Measurements from ENCODE around the gene LARGE1. TPM values are rescaled to one million over a fixed set of nuclear protein-coding genes. Genes with fewer than 3 reads are reported as not detected.

LARGE1 gene
- total RNA-seq, 2 donors from 2014 or later = 29.5 to 42.1 TPM

- Histone ChIP-seq H3K4me1 (ENCODE audit: control insufficient read depth in 1 of 2, low read depth in 2 of 2) (peaks cover 9 to 11% of the 10 kb centered on the region in 2 donors), H3K4me3 (no peak overlapping the region), H3K9me3 (peaks cover 11% of the 10 kb centered on the region), H3K27ac (no peak overlapping the region), H3K27me3 (replicated peaks; ENCODE audit: insufficient read depth) (no peaks in the 10 kb centered on the region), H3K36me3 (no peaks in the 10 kb centered on the region)
- ATAC-seq (ENCODE audit: insufficient number of reproducible peaks, low FRiP score, low read depth) (no peak), DNase-seq (ENCODE audit: low spot score) (no peak)
- TF ChIP-seq, protein P1, sequence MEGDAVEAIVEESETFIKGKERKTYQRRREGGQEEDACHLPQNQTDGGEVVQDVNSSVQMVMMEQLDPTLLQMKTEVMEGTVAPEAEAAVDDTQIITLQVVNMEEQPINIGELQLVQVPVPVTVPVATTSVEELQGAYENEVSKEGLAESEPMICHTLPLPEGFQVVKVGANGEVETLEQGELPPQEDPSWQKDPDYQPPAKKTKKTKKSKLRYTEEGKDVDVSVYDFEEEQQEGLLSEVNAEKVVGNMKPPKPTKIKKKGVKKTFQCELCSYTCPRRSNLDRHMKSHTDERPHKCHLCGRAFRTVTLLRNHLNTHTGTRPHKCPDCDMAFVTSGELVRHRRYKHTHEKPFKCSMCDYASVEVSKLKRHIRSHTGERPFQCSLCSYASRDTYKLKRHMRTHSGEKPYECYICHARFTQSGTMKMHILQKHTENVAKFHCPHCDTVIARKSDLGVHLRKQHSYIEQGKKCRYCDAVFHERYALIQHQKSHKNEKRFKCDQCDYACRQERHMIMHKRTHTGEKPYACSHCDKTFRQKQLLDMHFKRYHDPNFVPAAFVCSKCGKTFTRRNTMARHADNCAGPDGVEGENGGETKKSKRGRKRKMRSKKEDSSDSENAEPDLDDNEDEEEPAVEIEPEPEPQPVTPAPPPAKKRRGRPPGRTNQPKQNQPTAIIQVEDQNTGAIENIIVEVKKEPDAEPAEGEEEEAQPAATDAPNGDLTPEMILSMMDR (IDR thresholded peaks at IDR 0.05) = no peak
These were observed 134.8 kb downstream of the LARGE1 start for GRCh38 chr22:33785283-33785968.

- no peak overlapping the region for H3K4me3 ChIP-seq
- H3K4me1 ChIP-seq (ENCODE audit: control insufficient read depth in 1 of 2, low read depth in 2 of 2) = peaks cover 9 to 11% of the 10 kb centered on the region in 2 donors
- H3K27me3 ChIP-seq (replicated peaks; ENCODE audit: insufficient read depth) = no peaks in the 10 kb centered on the region
- H3K36me3 ChIP-seq = no peaks in the 10 kb centered on the region
- H3K9me3 ChIP-seq = no peaks in the 10 kb centered on the region
- H3K27ac ChIP-seq = no peak overlapping the region
- no peak for DNase-seq (ENCODE audit: low spot score)
- ATAC-seq (ENCODE audit: insufficient number of reproducible peaks, low FRiP score, low read depth) = no peak
- TF ChIP-seq, protein P1 (IDR thresholded peaks at IDR 0.05) = no peak
These were observed 138.9 kb downstream of the LARGE1 start for GRCh38 chr22:33781411-33781810.

DNA sequence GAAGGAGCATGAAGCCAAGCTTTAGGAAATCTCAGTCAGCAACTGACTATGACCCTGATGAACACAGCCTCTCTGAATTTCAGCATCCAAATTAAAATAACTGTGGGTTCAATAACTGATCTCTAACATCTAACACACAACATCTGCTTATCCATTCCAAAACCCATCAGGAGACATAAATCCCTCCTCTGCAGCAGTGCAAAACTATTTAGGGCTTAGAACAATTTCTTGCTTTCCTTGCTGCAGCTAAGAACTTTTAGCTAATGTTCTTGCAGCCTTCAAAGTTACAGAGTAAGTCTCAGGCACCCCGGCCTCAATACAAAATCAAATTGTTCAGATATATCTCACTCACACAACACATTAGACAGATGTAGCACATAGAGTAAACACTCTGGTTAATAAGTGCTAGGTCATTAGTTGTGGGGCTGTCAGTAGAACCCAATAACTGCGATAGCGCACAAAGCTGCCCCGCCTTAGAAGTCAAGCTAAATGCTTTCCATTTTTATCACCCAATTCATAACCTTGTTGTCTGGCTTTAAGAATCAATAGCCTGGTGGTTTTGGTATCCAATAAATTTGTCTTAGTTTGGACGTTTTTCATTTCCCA, 139.6 kb downstream of the LARGE1 start:
- no peak overlapping the region for H3K4me3 ChIP-seq
- TF ChIP-seq, protein P1 (IDR thresholded peaks at IDR 0.05) = no peak
- H3K36me3 ChIP-seq = no peaks in the 10 kb centered on the region
- no peaks in the 10 kb centered on the region for H3K9me3 ChIP-seq
- no peak for ATAC-seq (ENCODE audit: insufficient number of reproducible peaks, low FRiP score, low read depth)
- no peaks in the 10 kb centered on the region for H3K27me3 ChIP-seq (replicated peaks; ENCODE audit: insufficient read depth)
- no peak overlapping the region for H3K27ac ChIP-seq
- DNase-seq (ENCODE audit: low spot score) = no peak
- peaks cover 6 to 10% of the 10 kb centered on the region in 2 donors for H3K4me1 ChIP-seq (ENCODE audit: control insufficient read depth in 1 of 2, low read depth in 2 of 2)

- no peak for ATAC-seq (ENCODE audit: insufficient number of reproducible peaks, low FRiP score, low read depth)
- no peaks in the 10 kb centered on the region for H3K27me3 ChIP-seq (replicated peaks; ENCODE audit: insufficient read depth)
- no peaks in the 10 kb centered on the region for H3K9me3 ChIP-seq
- TF ChIP-seq, protein P1 (IDR thresholded peaks at IDR 0.05) = no peak
- H3K27ac ChIP-seq = no peak overlapping the region
- no peak for DNase-seq (ENCODE audit: low spot score)
- H3K36me3 ChIP-seq = no peaks in the 10 kb centered on the region
- H3K4me1 ChIP-seq (ENCODE audit: control insufficient read depth in 1 of 2, low read depth in 2 of 2) = peaks cover 4 to 6% of the 10 kb centered on the region in 2 donors
- no peak overlapping the region for H3K4me3 ChIP-seq
These were observed 141.0 kb downstream of the LARGE1 start for GRCh38 chr22:33779243-33779642.

DNA sequence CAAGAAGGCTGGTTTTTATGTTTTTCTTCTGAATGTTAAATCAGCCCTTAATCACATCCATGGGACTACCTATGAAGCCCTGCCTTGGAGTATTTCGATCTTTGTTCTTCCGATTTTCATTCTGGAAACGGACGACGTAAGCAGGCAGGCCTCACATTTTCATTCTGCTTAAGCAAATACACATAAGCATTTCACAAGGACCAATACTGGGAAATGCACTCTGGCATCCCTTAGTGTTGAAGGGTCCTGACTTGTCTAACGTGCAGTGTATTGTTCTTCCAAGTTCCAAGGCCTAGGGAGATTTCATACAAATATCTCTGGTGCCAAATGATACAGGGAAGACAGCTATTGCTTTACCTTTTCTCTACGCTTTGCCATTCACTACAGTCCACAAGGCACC, 143.8 kb downstream of the LARGE1 start:
- H3K4me1 ChIP-seq (ENCODE audit: control insufficient read depth in 1 of 2, low read depth in 2 of 2) = peaks cover 0 to 3% of the 10 kb centered on the region in 2 donors
- DNase-seq (ENCODE audit: low spot score) = no peak

More for the DNA sequence above, 143.8 kb downstream of the LARGE1 start:
- Histone ChIP-seq H3K27me3 (replicated peaks; ENCODE audit: insufficient read depth) (no peaks in the 10 kb centered on the region), H3K36me3 (no peaks in the 10 kb centered on the region), H3K9me3 (no peaks in the 10 kb centered on the region), H3K27ac (no peak overlapping the region), H3K4me3 (no peak overlapping the region)
- TF ChIP-seq, protein P1 (IDR thresholded peaks at IDR 0.05) = no peak
- ATAC-seq (ENCODE audit: insufficient number of reproducible peaks, low FRiP score, low read depth) = no peak
